H1 (cell line): ENCODE data around the gene TNFRSF8. TPM values are rescaled to one million over a fixed set of nuclear protein-coding genes. Genes with fewer than 3 reads are reported as not detected.

Source experiments
- CTCF ChIA-PET: fragments of 300-600 bp; sonication (Branson Sonifier 250); formaldehyde crosslinking; loops from one replicate; lab custom pipeline; 2021; ENCODE audit not compliant: partially characterized antibody; lab: Charles Lee
- POLR2A ChIA-PET: fragments of 300-600 bp; sonication (Branson Sonifier 250); formaldehyde crosslinking; loops from one replicate; lab custom pipeline; 2021; ENCODE audit warnings: inconsistent platforms; ENCODE audit not compliant: partially characterized antibody; lab: Charles Lee
- DNase-seq, 2 experiments: peaks; one replicate each; pipeline versions ENCODE4 v3.0.0 to v3.0.0-alpha.2; 2010 to 2022; ENCODE audit warnings: low spot score in 2 of 2, low read depth in 1 of 2, mixed read lengths in 1 of 2
- FAIRE-seq: peaks from 2 replicates; lab custom pipeline; 2011; peaks lifted over from hg19 to GRCh38; lab: Jason Lieb, UNC
- H2AFZ ChIP-seq: 2 replicates; pipeline ENCODE4 v1.8.1; 2012; ENCODE audit warnings: low read length, inconsistent platforms
- H2AK5ac ChIP-seq: 2 replicates; pipeline ENCODE4 v1.6.1; 2013; ENCODE audit warnings: low read depth, low read length
- H2BK120ac ChIP-seq: replicated peaks from 2 replicates; pipeline ENCODE3; 2013; ENCODE audit warnings: low read depth, low read length, inconsistent platforms
- H2BK12ac ChIP-seq: 2 replicates; pipeline ENCODE4 v1.6.1; 2013; ENCODE audit warnings: low read depth, low read length
- H2BK15ac ChIP-seq: 2 replicates; pipeline ENCODE4 v1.6.1; 2013; ENCODE audit warnings: low read length
- H2BK20ac ChIP-seq: 2 replicates; pipeline ENCODE4 v1.6.1; 2013; ENCODE audit warnings: low read length
- H2BK5ac ChIP-seq: 2 replicates; pipeline ENCODE4 v1.6.1; 2013; ENCODE audit warnings: low read depth, low read length
- H3K14ac ChIP-seq: 2 replicates; pipeline ENCODE4 v1.6.1; 2013; ENCODE audit warnings: inconsistent platforms; ENCODE audit not compliant: insufficient read length
- H3K18ac ChIP-seq: 2 replicates; pipeline ENCODE4 v1.6.1; 2013; ENCODE audit warnings: low read length; ENCODE audit errors: extremely low read depth
- H3K23ac ChIP-seq: 2 replicates; pipeline ENCODE4 v1.6.1; 2013; ENCODE audit warnings: inconsistent platforms; ENCODE audit not compliant: insufficient read length
- H3K23me2 ChIP-seq: 2 replicates; pipeline ENCODE4 v1.6.1; 2013; ENCODE audit warnings: low read depth, low read length
- H3K27ac ChIP-seq: 2 replicates; pipeline ENCODE4 v1.6.1; 2011; ENCODE audit warnings: low read depth, low read length, inconsistent platforms
- H3K27me3 ChIP-seq, 4 experiments: replicated peaks in 1 of 4; 1 replicate in 1 of 4; 2 replicates in 3 of 4; pipeline versions ENCODE4 v1.6.1 to v1.8.1; 2011 to 2013; ENCODE audit warnings: low read length in 3 of 4, mild to moderate bottlenecking in 3 of 4, inconsistent platforms in 2 of 4, mixed read lengths in 2 of 4, moderate library complexity in 1 of 4; ENCODE audit not compliant: control insufficient read depth in 3 of 4, insufficient read depth in 3 of 4; ENCODE audit errors: extremely low read depth in 1 of 4
- H3K36me3 ChIP-seq, 4 experiments: 2 replicates each; pipeline versions ENCODE4 v1.6.1 to v1.8.1; 2011 to 2013; ENCODE audit warnings: mild to moderate bottlenecking in 4 of 4, low read length in 3 of 4, moderate library complexity in 2 of 4, control low read depth in 1 of 4, inconsistent platforms in 1 of 4; ENCODE audit not compliant: insufficient read depth in 4 of 4, control insufficient read depth in 2 of 4
- H3K4ac ChIP-seq: replicated peaks from 2 replicates; pipeline ENCODE3; 2013; ENCODE audit warnings: low read length, low read depth, mixed read lengths, inconsistent platforms; ENCODE audit not compliant: insufficient read length
- H3K4me1 ChIP-seq, 4 experiments: replicated peaks in 1 of 4; 1 replicate in 1 of 4; 2 replicates in 3 of 4; pipeline versions ENCODE4 v1.6.1 to v1.8.1; 2011 to 2013; ENCODE audit warnings: low read length in 3 of 4, inconsistent platforms in 2 of 4, mixed read lengths in 1 of 4; ENCODE audit not compliant: insufficient read depth in 4 of 4, control insufficient read depth in 3 of 4
- H3K4me2 ChIP-seq, 2 experiments: 2 replicates each; pipeline versions ENCODE4 v1.6.1 to v1.8.1; 2011 to 2013; ENCODE audit warnings: low read depth in 2 of 2, low read length in 2 of 2, control low read depth in 1 of 2, inconsistent platforms in 1 of 2, mild to moderate bottlenecking in 1 of 2; ENCODE audit not compliant: insufficient read depth in 1 of 2
- H3K4me3 ChIP-seq, 4 experiments: fragments of 200-600, 300-600 bp in 1 of 4; sonication (generic), shearing (Covaris generic), sonication (Bioruptor Twin) in 1 of 4; 2 replicates each; pipeline versions ENCODE4 v1.5.1 to v1.8.1; 2011 to 2016; ENCODE audit warnings: low read length in 4 of 4, low read depth in 3 of 4, control low read depth in 2 of 4, inconsistent platforms in 2 of 4, mild to moderate bottlenecking in 2 of 4, mixed read lengths in 1 of 4, moderate library complexity in 1 of 4; ENCODE audit not compliant: insufficient read depth in 2 of 4; ENCODE audit errors: extremely low read depth in 1 of 4
- H3K56ac ChIP-seq: replicated peaks from 2 replicates; pipeline ENCODE3; 2013; ENCODE audit warnings: low read depth, mild to moderate bottlenecking, mixed read lengths, low read length, inconsistent platforms; ENCODE audit not compliant: insufficient read length
- H3K79me1 ChIP-seq: 2 replicates; pipeline ENCODE4 v1.6.1; 2013; ENCODE audit warnings: low read depth, low read length, control low read depth
- H3K79me2 ChIP-seq, 2 experiments: 2 replicates each; pipeline versions ENCODE4 v1.6.1 to v1.8.1; 2012 to 2013; ENCODE audit warnings: low read length in 2 of 2, mild to moderate bottlenecking in 2 of 2, inconsistent platforms in 1 of 2; ENCODE audit not compliant: insufficient read depth in 2 of 2, control insufficient read depth in 1 of 2
- H3K9ac ChIP-seq, 4 experiments: replicated peaks in 1 of 4; 1 replicate in 1 of 4; 2 replicates in 3 of 4; pipeline versions ENCODE4 v1.6.1 to v1.8.1; 2011 to 2013; ENCODE audit warnings: low read depth in 3 of 4, low read length in 3 of 4, control low read depth in 2 of 4, mild to moderate bottlenecking in 2 of 4, moderate library complexity in 2 of 4, inconsistent platforms in 1 of 4; ENCODE audit errors: extremely low read depth in 1 of 4
- H3K9me3 ChIP-seq, 2 experiments: 2 replicates each; pipeline versions ENCODE4 v1.6.1 to v1.8.1; 2012 to 2013; ENCODE audit warnings: mild to moderate bottlenecking in 2 of 2, moderate library complexity in 2 of 2, control low read depth in 1 of 2, inconsistent platforms in 1 of 2, low read depth in 1 of 2, low read length in 1 of 2, mixed read lengths in 1 of 2; ENCODE audit not compliant: insufficient read depth in 2 of 2
- H4K20me1 ChIP-seq, 2 experiments: replicated peaks in 1 of 2; 2 replicates each; pipeline versions ENCODE3 to v1.8.1; 2011 to 2013; ENCODE audit warnings: inconsistent platforms in 2 of 2, low read length in 2 of 2, mild to moderate bottlenecking in 1 of 2; ENCODE audit not compliant: insufficient read depth in 2 of 2, control insufficient read depth in 1 of 2
- H4K5ac ChIP-seq: 2 replicates; pipeline ENCODE4 v1.6.1; 2013; ENCODE audit warnings: low read length, low read depth, mixed read lengths, inconsistent platforms; ENCODE audit not compliant: insufficient read length
- H4K8ac ChIP-seq: 2 replicates; pipeline ENCODE4 v1.8.0; 2013; ENCODE audit warnings: mild to moderate bottlenecking, moderate library complexity, low read length, inconsistent platforms; ENCODE audit not compliant: insufficient read depth; ENCODE audit errors: extremely low read depth
- H4K91ac ChIP-seq: replicated peaks from 2 replicates; pipeline ENCODE3; 2013; ENCODE audit warnings: low read length, mixed read lengths, inconsistent platforms; ENCODE audit not compliant: insufficient read length
- CEBPB ChIP-seq: IDR thresholded peaks from 2 replicates; pipeline ENCODE4 v1.6.1; 2012; ENCODE audit warnings: low read depth, low read length
- CTBP2 ChIP-seq: IDR thresholded peaks from 2 replicates; pipeline ENCODE4 v1.7.0; 2011; ENCODE audit warnings: borderline replicate concordance, mild to moderate bottlenecking, moderate library complexity, mixed read lengths, low read length; ENCODE audit not compliant: insufficient read depth, insufficient read length
- EP300 ChIP-seq, 2 experiments: IDR thresholded peaks; 1 replicate in 1 of 2; 2 replicates in 1 of 2; pipeline ENCODE4 v1.6.1; 2011 to 2012; ENCODE audit warnings: low read depth in 2 of 2, low read length in 2 of 2, mild to moderate bottlenecking in 2 of 2, borderline replicate concordance in 1 of 2, inconsistent platforms in 1 of 2, moderate library complexity in 1 of 2
- EZH2 ChIP-seq: fragments of 200-600 bp; sonication (generic); IDR thresholded peaks from 2 replicates; pipeline ENCODE4 v1.7.1; 2012; ENCODE audit warnings: low read depth, mild to moderate bottlenecking, moderate library complexity, low read length, inconsistent platforms; ENCODE audit not compliant: severe bottlenecking
- FOSL1 ChIP-seq: IDR thresholded peaks from 2 replicates; pipeline ENCODE4 v1.6.1; 2011; ENCODE audit warnings: mild to moderate bottlenecking, low read depth, low read length, moderate library complexity; ENCODE audit not compliant: insufficient read depth
- HDAC6 ChIP-seq: IDR thresholded peaks from one replicate; pipeline ENCODE4 v1.7.1; 2012; ENCODE audit warnings: low read depth, mild to moderate bottlenecking, inconsistent platforms, low read length, moderate library complexity
- KDM4A ChIP-seq: IDR thresholded peaks from one replicate; pipeline ENCODE4 v1.7.1; 2012; ENCODE audit warnings: low read depth, mild to moderate bottlenecking, moderate library complexity, low read length, inconsistent platforms; ENCODE audit not compliant: severe bottlenecking
- MAFK ChIP-seq: IDR thresholded peaks from 2 replicates; pipeline ENCODE4 v1.6.1; 2012; ENCODE audit warnings: low read depth, mild to moderate bottlenecking, improper control_type of control experiment, low read length
- MAX ChIP-seq: IDR thresholded peaks from 2 replicates; pipeline ENCODE4 v1.6.1; 2012; ENCODE audit warnings: inconsistent platforms
- NRF1 ChIP-seq: IDR thresholded peaks from 2 replicates; pipeline ENCODE4 v1.6.1; 2011; ENCODE audit warnings: mild to moderate bottlenecking, low read depth, low read length, improper control_type of control experiment
- POLR2A ChIP-seq, 2 experiments: IDR thresholded peaks; 1 replicate in 1 of 2; 2 replicates in 1 of 2; pipeline ENCODE4 v1.6.1; 2011; ENCODE audit warnings: low read depth in 2 of 2, low read length in 2 of 2, mild to moderate bottlenecking in 2 of 2; ENCODE audit errors: control extremely low read depth in 1 of 2
- RXRA ChIP-seq: IDR thresholded peaks from 2 replicates; pipeline ENCODE4 v1.6.1; 2011; ENCODE audit warnings: low read depth, mild to moderate bottlenecking, low read length, moderate library complexity; ENCODE audit not compliant: insufficient read depth
- SP2 ChIP-seq: IDR thresholded peaks from 2 replicates; pipeline ENCODE4 v1.6.1; 2012; ENCODE audit warnings: mild to moderate bottlenecking, low read length, inconsistent platforms
- SRF ChIP-seq: IDR thresholded peaks from 2 replicates; pipeline ENCODE4 v1.6.1; 2011; ENCODE audit warnings: mild to moderate bottlenecking, low read depth, low read length, moderate library complexity
- TBP ChIP-seq: IDR thresholded peaks from 2 replicates; pipeline ENCODE4 v1.6.1; 2011; ENCODE audit warnings: low read depth, low read length, improper control_type of control experiment
- WGBS, 2 experiments: shearing (Covaris generic) in 1 of 2; methylation state at CpG; one replicate each; pipeline versions ENCODE4 v1.1.6 to v1.1.7; 2013 to 2015; ENCODE audit warnings: low lambda C conversion rate in 2 of 2, mixed read lengths in 2 of 2, inconsistent platforms in 1 of 2, low coverage in 1 of 2, missing lambda C conversion rate in 1 of 2; ENCODE audit not compliant: insufficient replicate concordance in 2 of 2, insufficient coverage in 1 of 2, insufficient read length in 1 of 2; ENCODE audit errors: extremely low coverage in 1 of 2, missing lambda C conversion rate in 1 of 2; 5-methylcytosine and 5-hydroxymethylcytosine counted together
- polyA plus RNA-seq, 7 experiments: library from polyadenylated mRNA; depleted of rRNA in 3 of 7; stranded (reverse) in 5 of 7; unstranded in 2 of 7; fragments of >200 nt in 5 of 7; fragments of 200-250 nt in 2 of 7; gene quantifications; 1 replicate in 5 of 7; 2 replicates in 1 of 7; 4 replicates in 1 of 7; pipeline versions ENCODE4 v1.2.1 to v1.2.3, GENCODE V29; 2011 to 2013; ENCODE audit warnings: missing spikeins in 2 of 7, mixed read lengths in 2 of 7
- total RNA-seq: library from RNA; stranded (reverse); fragmentation: NEBNext Ultra II Directional; extraction: Animal tissue kit (Norgen Biotek cat#: 25700); gene quantifications from 2 replicates; pipeline ENCODE4 v1.2.1, GENCODE V29; 2021

TNFRSF8 gene
- total and polyA plus RNA-seq, 2 of the 8 experiments (the other 6 are each of a cell fraction or from before 2014, with no cell fraction given) = 23.2 to 32.7 TPM

GRCh38 chr1:12039164-12039525 lies 24.0 kb upstream of the TNFRSF8 start:
- no peak overlapping the region for H2BK15ac ChIP-seq
- DNase-seq (no peak), FAIRE-seq (no peak)
- no peaks in the 10 kb centered on the region for H3K79me1 ChIP-seq
- H3K4ac ChIP-seq = no peak overlapping the region
- H3K79me2 ChIP-seq = no peaks in the 10 kb centered on the region
- no peak overlapping the region for H3K27ac ChIP-seq
- 100% methylated on average over 1 of the region's 2 CpGs; no CpG with 5 or more reads in 1 of the 2 experiments for WGBS, 2 experiments
- no peak overlapping the region for H3K56ac ChIP-seq
- H4K8ac ChIP-seq = no peak overlapping the region
- H2AK5ac ChIP-seq = no peak overlapping the region
- no peak overlapping the region for H3K23ac ChIP-seq
- H2AFZ ChIP-seq = no peak overlapping the region
- no peaks in the 10 kb centered on the region for H3K27me3 ChIP-seq
- no peak overlapping the region for H2BK120ac ChIP-seq
- no peaks in the 10 kb centered on the region for H3K36me3 ChIP-seq
- H3K18ac ChIP-seq = no peak overlapping the region
- POLR2A ChIA-PET = interaction anchor here (0.9 to 2.7 kb wide), 8 partner anchors 9 to 129 kb away, joined by 3 to 10 read pairs (median 5); partner anchors contain the start of genes MFN2 and MIIP
- H3K9me3 ChIP-seq = no peaks in the 10 kb centered on the region
- H3K4me1 ChIP-seq = no peaks in the 10 kb centered on the region; a peak in 1 of 7 replicates
- H4K91ac ChIP-seq = no peak overlapping the region
- no peak overlapping the region for H2BK12ac ChIP-seq
- no peaks in the 10 kb centered on the region for H3K23me2 ChIP-seq
- H2BK5ac ChIP-seq = no peak overlapping the region
- H3K14ac ChIP-seq = no peak overlapping the region
- no peak overlapping the region for H4K5ac ChIP-seq
- H3K9ac ChIP-seq = no peak overlapping the region; a peak in 1 of 7 replicates
- H4K20me1 ChIP-seq = no peaks in the 10 kb centered on the region
- H2BK20ac ChIP-seq = no peak overlapping the region
- H3K4me3 ChIP-seq = no peak overlapping the region
- H3K4me2 ChIP-seq = no peak overlapping the region
- CTCF ChIA-PET = interaction anchor here (1.2 to 3.9 kb wide), 7 partner anchors 8 to 169 kb away, joined by 3 to 31 read pairs (median 6); no protein-coding TSS in a partner anchor
- no peak for TF ChIP-seq HDAC6
- TF ChIP-seq NRF1 = no peak
- TF ChIP-seq FOSL1 = no peak
- TF ChIP-seq POLR2A (IDR thresholded peaks at IDR 0.05; ENCODE audit: control extremely low read depth in 1 of 2, low read depth in 2 of 2, low read length in 2 of 2) = no peak
- no peak for TF ChIP-seq SRF
- no peak for TF ChIP-seq CEBPB
- no peak for TF ChIP-seq KDM4A
- TF ChIP-seq MAX = no peak
- no peak for TF ChIP-seq MAFK
- no peak for TF ChIP-seq SP2
- TF ChIP-seq EZH2 = no peak
- TF ChIP-seq CTBP2 = no peak
- TF ChIP-seq EP300 (IDR thresholded peaks at IDR 0.05; ENCODE audit: borderline replicate concordance in 1 of 2, low read depth in 2 of 2, low read length in 2 of 2) = no peak
- TF ChIP-seq TBP = no peak
- no peak for TF ChIP-seq RXRA
